Measurements from ENCODE around the gene TMEM30B.
"Not testable (repeated sequence)": the region's sequence is repeated elsewhere in the genome, so short reads cannot be mapped to it uniquely, and the experiment has no call there.

The TMEM30B gene

GRCh38 chr14:61322011-61322798, 41.1 kb upstream of the TMEM30B start:
- FAIRE-seq (no peak), DNase-seq (ENCODE audit: insufficient read length, low spot score) (no peak)
- no peak for TF ChIP-seq PAX5 (IDR thresholded peaks at IDR 0.05; ENCODE audit: insufficient read depth, low read length, severe bottlenecking)
- TF ChIP-seq POLR2A (IDR thresholded peaks at IDR 0.05; ENCODE audit: low read depth, low read length): no peak
- TF ChIP-seq POU2F2 (IDR thresholded peaks at IDR 0.05; ENCODE audit: low read depth, low read length): no peak
- no peak for TF ChIP-seq POLR2AphosphoS5 (IDR thresholded peaks at IDR 0.05; ENCODE audit: low read depth, low read length)
- no peak for TF ChIP-seq TAF1 (IDR thresholded peaks at IDR 0.05; ENCODE audit: low read depth, low read length)
- TF ChIP-seq SPI1 (IDR thresholded peaks at IDR 0.05; ENCODE audit: low read depth, low read length): no peak

- TF ChIP-seq POLR2AphosphoS5 (IDR thresholded peaks at IDR 0.05; ENCODE audit: low read depth, low read length) (no peak), POLR2A (IDR thresholded peaks at IDR 0.05; ENCODE audit: low read depth, low read length) (no peak), SPI1 (IDR thresholded peaks at IDR 0.05; ENCODE audit: low read depth, low read length) (no peak), TAF1 (IDR thresholded peaks at IDR 0.05; ENCODE audit: low read depth, low read length) (no peak; the same call in 1 of the 2 replicates), PAX5 (IDR thresholded peaks at IDR 0.05; ENCODE audit: insufficient read depth, low read length, severe bottlenecking) (no peak), POU2F2 (IDR thresholded peaks at IDR 0.05; ENCODE audit: low read depth, low read length) (no peak)
- DNase-seq (ENCODE audit: insufficient read length, low spot score): peak; percentile 78
- peak; percentile 87 for FAIRE-seq
Observed at GRCh38 chr14:61321385-61322010, 40.4 kb upstream of the TMEM30B start, which contains the start of gene PRKCH. Gene PRKCH, plus strand, starts transcription at chr14:61321579. Its CDS starts 523 bp downstream, at chr14:61322102.

- no peak for TF ChIP-seq POLR2AphosphoS5 (IDR thresholded peaks at IDR 0.05; ENCODE audit: low read depth, low read length)
- TF ChIP-seq TAF1 (IDR thresholded peaks at IDR 0.05; ENCODE audit: low read depth, low read length): no peak
- TF ChIP-seq PAX5 (IDR thresholded peaks at IDR 0.05; ENCODE audit: insufficient read depth, low read length, severe bottlenecking): no peak
- no peak for TF ChIP-seq POLR2A (IDR thresholded peaks at IDR 0.05; ENCODE audit: low read depth, low read length)
- TF ChIP-seq POU2F2 (IDR thresholded peaks at IDR 0.05; ENCODE audit: low read depth, low read length): no peak
- TF ChIP-seq SPI1 (IDR thresholded peaks at IDR 0.05; ENCODE audit: low read depth, low read length): no peak
- DNase-seq (ENCODE audit: insufficient read length, low spot score): no peak
- FAIRE-seq: peak; percentile 74
Observed at GRCh38 chr14:61320806-61321384, 39.8 kb upstream of the TMEM30B start.

GRCh38 chr14:61320170-61320569, 39.0 kb upstream of the TMEM30B start:
- not testable (repeated sequence) for DNase-seq (ENCODE audit: insufficient read length, low spot score); FAIRE-seq

- TF ChIP-seq POU2F2 (IDR thresholded peaks at IDR 0.05; ENCODE audit: low read depth, low read length): no peak
- TF ChIP-seq POLR2AphosphoS5 (IDR thresholded peaks at IDR 0.05; ENCODE audit: low read depth, low read length): no peak
- TF ChIP-seq PAX5 (IDR thresholded peaks at IDR 0.05; ENCODE audit: insufficient read depth, low read length, severe bottlenecking): no peak
- no peak for TF ChIP-seq POLR2A (IDR thresholded peaks at IDR 0.05; ENCODE audit: low read depth, low read length)
- TF ChIP-seq SPI1 (IDR thresholded peaks at IDR 0.05; ENCODE audit: low read depth, low read length): no peak
- no peak for TF ChIP-seq TAF1 (IDR thresholded peaks at IDR 0.05; ENCODE audit: low read depth, low read length)
- DNase-seq (ENCODE audit: insufficient read length, low spot score) (no peak), FAIRE-seq (no peak)
Observed at GRCh38 chr14:61319706-61320105, 38.6 kb upstream of the TMEM30B start.

GRCh38 chr14:61319086-61319485, 37.9 kb upstream of the TMEM30B start:
- TF ChIP-seq TAF1 (IDR thresholded peaks at IDR 0.05; ENCODE audit: low read depth, low read length) (no peak), POLR2AphosphoS5 (IDR thresholded peaks at IDR 0.05; ENCODE audit: low read depth, low read length) (no peak), POLR2A (IDR thresholded peaks at IDR 0.05; ENCODE audit: low read depth, low read length) (no peak), SPI1 (IDR thresholded peaks at IDR 0.05; ENCODE audit: low read depth, low read length) (no peak), PAX5 (IDR thresholded peaks at IDR 0.05; ENCODE audit: insufficient read depth, low read length, severe bottlenecking) (no peak), POU2F2 (IDR thresholded peaks at IDR 0.05; ENCODE audit: low read depth, low read length) (no peak)
- DNase-seq (ENCODE audit: insufficient read length, low spot score) (no peak), FAIRE-seq (peak; percentile 9)

GRCh38 chr14:61315313-61315712, 34.2 kb upstream of the TMEM30B start:
- FAIRE-seq (no peak), DNase-seq (ENCODE audit: insufficient read length, low spot score) (no peak)
- TF ChIP-seq SPI1 (IDR thresholded peaks at IDR 0.05; ENCODE audit: low read depth, low read length) (no peak), POLR2A (IDR thresholded peaks at IDR 0.05; ENCODE audit: low read depth, low read length) (no peak), POLR2AphosphoS5 (IDR thresholded peaks at IDR 0.05; ENCODE audit: low read depth, low read length) (no peak), TAF1 (IDR thresholded peaks at IDR 0.05; ENCODE audit: low read depth, low read length) (no peak), PAX5 (IDR thresholded peaks at IDR 0.05; ENCODE audit: insufficient read depth, low read length, severe bottlenecking) (no peak), POU2F2 (IDR thresholded peaks at IDR 0.05; ENCODE audit: low read depth, low read length) (no peak)

- FAIRE-seq; DNase-seq (ENCODE audit: insufficient read length, low spot score): not testable (repeated sequence)
Observed at GRCh38 chr14:61308701-61309100, 27.6 kb upstream of the TMEM30B start.

- FAIRE-seq (no peak), DNase-seq (ENCODE audit: insufficient read length, low spot score) (no peak)
- TF ChIP-seq TAF1 (IDR thresholded peaks at IDR 0.05; ENCODE audit: low read depth, low read length) (no peak), POLR2A (IDR thresholded peaks at IDR 0.05; ENCODE audit: low read depth, low read length) (no peak), POU2F2 (IDR thresholded peaks at IDR 0.05; ENCODE audit: low read depth, low read length) (no peak)
Observed at GRCh38 chr14:61308198-61308597, 27.1 kb upstream of the TMEM30B start.

- no peak for DNase-seq (ENCODE audit: insufficient read length, low spot score)
- FAIRE-seq: no peak
- TF ChIP-seq POU2F2 (IDR thresholded peaks at IDR 0.05; ENCODE audit: low read depth, low read length) (no peak), POLR2AphosphoS5 (IDR thresholded peaks at IDR 0.05; ENCODE audit: low read depth, low read length) (no peak), POLR2A (IDR thresholded peaks at IDR 0.05; ENCODE audit: low read depth, low read length) (no peak), SPI1 (IDR thresholded peaks at IDR 0.05; ENCODE audit: low read depth, low read length) (no peak), PAX5 (IDR thresholded peaks at IDR 0.05; ENCODE audit: insufficient read depth, low read length, severe bottlenecking) (no peak), TAF1 (IDR thresholded peaks at IDR 0.05; ENCODE audit: low read depth, low read length) (no peak)
Observed at GRCh38 chr14:61304688-61305087, 23.6 kb upstream of the TMEM30B start.

Measured in GM12891 (cell line).